Natural killer cell (primary cell): Measurements from ENCODE around the gene ERLIN1. TPM values are rescaled to one million over a fixed set of nuclear protein-coding genes. Genes with fewer than 3 reads are reported as not detected.

Experiments
- ATAC-seq, 3 donors: fragments of 150-1000 bp in 2 of 3; fragments of 200-7000 bp in 1 of 3; cut with Tn5 transposase; 1 replicate in 1 of 3; 2 replicates in 2 of 3; pipeline ENCODE4 v1.10.0; 2021; ENCODE audit warnings: mild to moderate bottlenecking in 2 of 3, moderate library complexity in 2 of 3
- DNase-seq, 2 donors: peaks; one replicate each; pipeline versions ENCODE4 v3.0.0 to v3.0.0-alpha.2; 2013 to 2021; ENCODE audit warnings: mixed read lengths in 1 of 2
- H3K27ac ChIP-seq: one replicate; pipeline ENCODE4 v1.5.1; 2013; ENCODE audit warnings: mild to moderate bottlenecking, low read length
- H3K27me3 ChIP-seq: one replicate; pipeline ENCODE4 v1.6.1; 2013; ENCODE audit warnings: low read length; ENCODE audit not compliant: control insufficient read depth, insufficient read depth
- H3K36me3 ChIP-seq: one replicate; pipeline ENCODE4 v1.6.1; 2013; ENCODE audit warnings: low read length; ENCODE audit not compliant: control insufficient read depth, insufficient read depth
- H3K4me1 ChIP-seq: one replicate; pipeline ENCODE4 v1.6.1; 2013; ENCODE audit warnings: low read length; ENCODE audit not compliant: control insufficient read depth, insufficient read depth
- H3K4me3 ChIP-seq: one replicate; pipeline ENCODE4 v1.5.1; 2013; ENCODE audit warnings: low read length
- H3K9me3 ChIP-seq: one replicate; pipeline ENCODE4 v1.6.1; 2013; ENCODE audit warnings: low read length; ENCODE audit not compliant: control insufficient read depth, insufficient read depth
- H3K27ac Mint-ChIP-seq, 2 donors: one replicate each; pipeline ENCODE4 v1.8.0; 2022; ENCODE audit warnings: mild to moderate bottlenecking in 2 of 2, mixed read lengths in 2 of 2, moderate library complexity in 1 of 2
- H3K27me3 Mint-ChIP-seq, 2 donors: one replicate each; pipeline ENCODE4 v1.8.0; 2022; ENCODE audit warnings: low read depth in 2 of 2, mixed read lengths in 2 of 2
- H3K36me3 Mint-ChIP-seq: one replicate; pipeline ENCODE4 v1.8.0; 2022; ENCODE audit warnings: mixed read lengths
- H3K4me1 Mint-ChIP-seq, 2 donors: one replicate each; pipeline ENCODE4 v1.8.0; 2022; ENCODE audit warnings: mixed read lengths in 2 of 2
- H3K4me3 Mint-ChIP-seq: one replicate; pipeline ENCODE4 v1.8.0; 2022; ENCODE audit warnings: mild to moderate bottlenecking, moderate library complexity, mixed read lengths
- H3K9me3 Mint-ChIP-seq, 2 donors: one replicate each; pipeline ENCODE4 v1.8.0; 2022; ENCODE audit warnings: mixed read lengths in 2 of 2
- WGBS: methylation state at CpG from one replicate; pipeline ENCODE4 v1.1.7; 2013; ENCODE audit warnings: missing lambda C conversion rate; ENCODE audit not compliant: insufficient coverage; 5-methylcytosine and 5-hydroxymethylcytosine counted together
- intact Hi-C: fragments of 100-400 bp; cut with micrococcal nuclease; formaldehyde crosslinking; loops from one replicate; pipeline ENCODE4 v1.14.2; 2022
- total RNA-seq, 4 donors: library from RNA; stranded (reverse); fragments of 120-200 nt in 1 of 4; gene quantifications; one replicate each; pipeline versions ENCODE4 v1.2.3 to v1.2.4, GENCODE V29; 2013 to 2022
- TF ChIP-seq, protein P1 (sequence below): fragments of 200-600 bp; IDR thresholded peaks from one replicate; pipeline ENCODE4 v1.8.0; 2022; ENCODE audit warnings: antibody characterized with exemption

Gene ERLIN1
- total RNA-seq, 3 donors from 2014 or later (not counting 1 experiment from before 2014, with no cell fraction given), result 3.9 to 6.9 (median 5.1) TPM

DNA sequence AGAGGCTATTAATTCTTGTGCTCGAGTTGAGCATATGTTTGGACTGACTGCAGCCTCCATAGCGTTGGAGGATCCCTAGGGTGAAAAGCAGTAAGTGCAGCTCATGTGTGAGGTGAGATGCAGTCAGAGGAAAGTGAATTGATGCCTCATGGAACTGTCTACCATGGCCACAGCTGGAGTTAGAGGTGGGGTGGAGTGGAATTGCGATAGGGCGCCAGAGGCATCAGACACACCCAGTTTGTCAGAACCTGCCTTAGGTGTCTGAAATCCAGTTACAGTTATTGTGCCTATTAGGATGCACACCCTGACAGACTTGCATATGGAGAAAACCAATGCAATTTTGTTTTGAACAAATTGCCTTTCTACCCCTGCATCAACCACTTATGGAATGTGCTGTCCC, 39.4 kb downstream of the ERLIN1 start:
- no peak for DNase-seq
- Mint-ChIP-seq H3K27me3 (peaks cover 0 to 7% of the 10 kb centered on the region in 2 donors), H3K27ac (no peak overlapping the region), H3K4me1 (no peaks in the 10 kb centered on the region), H3K4me3 (no peak overlapping the region), H3K9me3 (no peaks in the 10 kb centered on the region), H3K36me3 (no peaks in the 10 kb centered on the region)
- intact Hi-C loops, result no loop called here
- no peak overlapping the region for H3K27ac ChIP-seq
- H3K36me3 ChIP-seq, result peaks cover 14% of the 10 kb centered on the region
- H3K4me1 ChIP-seq, result no peaks in the 10 kb centered on the region
- H3K4me3 ChIP-seq, result no peak overlapping the region
- 89% methylated on average over 4 of the region's 4 CpGs for WGBS
- H3K9me3 ChIP-seq, result no peaks in the 10 kb centered on the region
- ATAC-seq, result no peak
- TF ChIP-seq, protein P1, sequence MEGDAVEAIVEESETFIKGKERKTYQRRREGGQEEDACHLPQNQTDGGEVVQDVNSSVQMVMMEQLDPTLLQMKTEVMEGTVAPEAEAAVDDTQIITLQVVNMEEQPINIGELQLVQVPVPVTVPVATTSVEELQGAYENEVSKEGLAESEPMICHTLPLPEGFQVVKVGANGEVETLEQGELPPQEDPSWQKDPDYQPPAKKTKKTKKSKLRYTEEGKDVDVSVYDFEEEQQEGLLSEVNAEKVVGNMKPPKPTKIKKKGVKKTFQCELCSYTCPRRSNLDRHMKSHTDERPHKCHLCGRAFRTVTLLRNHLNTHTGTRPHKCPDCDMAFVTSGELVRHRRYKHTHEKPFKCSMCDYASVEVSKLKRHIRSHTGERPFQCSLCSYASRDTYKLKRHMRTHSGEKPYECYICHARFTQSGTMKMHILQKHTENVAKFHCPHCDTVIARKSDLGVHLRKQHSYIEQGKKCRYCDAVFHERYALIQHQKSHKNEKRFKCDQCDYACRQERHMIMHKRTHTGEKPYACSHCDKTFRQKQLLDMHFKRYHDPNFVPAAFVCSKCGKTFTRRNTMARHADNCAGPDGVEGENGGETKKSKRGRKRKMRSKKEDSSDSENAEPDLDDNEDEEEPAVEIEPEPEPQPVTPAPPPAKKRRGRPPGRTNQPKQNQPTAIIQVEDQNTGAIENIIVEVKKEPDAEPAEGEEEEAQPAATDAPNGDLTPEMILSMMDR, result no peak
- no peaks in the 10 kb centered on the region for H3K27me3 ChIP-seq

- TF ChIP-seq, protein P1, result no peak
- peaks cover 0 to 19% of the 10 kb centered on the region in 2 donors for H3K27me3 Mint-ChIP-seq
- no peak overlapping the region for H3K27ac Mint-ChIP-seq
- Histone ChIP-seq H3K27ac (no peak overlapping the region), H3K4me3 (no peak overlapping the region), H3K27me3 (no peaks in the 10 kb centered on the region), H3K36me3 (no peaks in the 10 kb centered on the region), H3K9me3 (no peaks in the 10 kb centered on the region), H3K4me1 (no peaks in the 10 kb centered on the region)
- DNase-seq (no peak), ATAC-seq (no peak)
- no peaks in the 10 kb centered on the region for H3K9me3 Mint-ChIP-seq
- intact Hi-C loops, result no loop called here
- WGBS, result 98% methylated on average over 9 of the region's 9 CpGs
- H3K36me3 Mint-ChIP-seq, result no peaks in the 10 kb centered on the region
- no peak overlapping the region for H3K4me3 Mint-ChIP-seq
- H3K4me1 Mint-ChIP-seq, result no peaks in the 10 kb centered on the region
Observed at GRCh38 chr10:100143756-100144155, 42.1 kb downstream of the ERLIN1 start.

DNA sequence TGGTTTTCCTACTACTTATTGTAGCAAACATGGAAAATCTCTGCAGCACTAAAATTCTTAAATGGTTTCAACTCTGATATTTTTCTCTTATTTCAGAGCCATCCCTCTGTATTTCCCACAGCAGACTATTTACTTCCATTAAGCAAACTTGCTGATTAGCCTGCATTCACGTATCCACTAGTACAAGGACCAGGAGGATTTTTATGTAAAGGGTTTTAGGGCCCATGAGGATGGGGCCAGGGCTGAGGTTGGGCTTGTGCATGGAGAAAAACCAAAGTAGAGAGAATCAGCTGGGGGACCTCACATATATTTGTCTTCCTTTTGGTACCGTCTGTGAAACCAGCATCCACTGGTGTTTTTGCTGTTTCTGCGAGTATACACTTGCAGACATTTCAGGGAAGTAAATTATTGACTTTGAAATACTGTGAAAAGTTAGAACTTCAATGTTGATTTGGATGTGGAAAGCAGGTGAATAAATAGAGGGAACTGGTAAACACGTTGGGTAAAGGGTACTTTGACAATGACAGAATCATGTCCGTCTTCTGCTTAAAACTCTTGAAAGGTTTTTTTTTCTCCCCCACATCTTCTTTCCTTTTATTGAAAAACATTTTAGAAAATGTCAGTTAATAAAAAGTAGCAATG, 44.3 kb downstream of the ERLIN1 start:
- no peak overlapping the region for H3K4me3 ChIP-seq
- H3K36me3 ChIP-seq, result no peaks in the 10 kb centered on the region
- intact Hi-C loops, result no loop called here
- Mint-ChIP-seq H3K27ac (no peak overlapping the region), H3K27me3 (peaks cover 0 to 19% of the 10 kb centered on the region in 2 donors), H3K9me3 (no peaks in the 10 kb centered on the region), H3K4me3 (no peak overlapping the region), H3K4me1 (no peaks in the 10 kb centered on the region), H3K36me3 (no peaks in the 10 kb centered on the region)
- no peaks in the 10 kb centered on the region for H3K27me3 ChIP-seq
- H3K4me1 ChIP-seq, result no peaks in the 10 kb centered on the region
- no peak overlapping the region for H3K27ac ChIP-seq
- 80% methylated on average over 3 of the region's 5 CpGs for WGBS
- DNase-seq (no peak), ATAC-seq (no peak)
- H3K9me3 ChIP-seq, result no peaks in the 10 kb centered on the region
- TF ChIP-seq, protein P1, result no peak

DNA sequence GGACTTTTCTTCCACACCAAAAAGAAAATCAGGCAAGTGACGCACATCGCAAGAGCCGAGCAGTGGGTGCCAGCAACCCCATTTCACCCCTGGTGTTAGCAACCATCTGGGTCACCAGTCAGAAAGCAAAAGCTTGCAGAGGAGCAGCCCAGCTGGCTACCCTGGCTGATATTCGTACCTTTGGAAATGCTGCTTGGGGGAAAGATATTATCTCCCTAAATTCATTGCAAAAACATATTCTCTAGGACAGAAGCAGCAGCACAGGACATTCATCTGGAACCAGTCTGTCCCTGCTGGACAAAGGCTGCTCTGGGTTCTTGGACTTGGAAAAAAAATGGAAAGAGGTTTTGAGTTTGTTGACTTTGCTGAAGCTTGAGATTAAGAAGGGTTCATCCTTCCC, 45.8 kb downstream of the ERLIN1 start:
- Histone ChIP-seq H3K36me3 (no peaks in the 10 kb centered on the region), H3K4me3 (no peak overlapping the region), H3K9me3 (no peaks in the 10 kb centered on the region), H3K4me1 (no peaks in the 10 kb centered on the region), H3K27me3 (no peaks in the 10 kb centered on the region), H3K27ac (no peak overlapping the region)
- TF ChIP-seq, protein P1, result no peak
- Mint-ChIP-seq H3K27me3 (peaks cover 11 to 20% of the 10 kb centered on the region in 2 donors), H3K36me3 (no peaks in the 10 kb centered on the region), H3K4me1 (no peaks in the 10 kb centered on the region), H3K9me3 (no peaks in the 10 kb centered on the region), H3K4me3 (no peak overlapping the region), H3K27ac (no peak overlapping the region)
- WGBS, result 80% methylated on average over 3 of the region's 4 CpGs
- intact Hi-C loops, result no loop called here
- ATAC-seq, result no peak
- DNase-seq, result no peak
